ENCODE measurements around the gene SLC38A3.

GRCh38 chr3:50160561-50160983, 44.5 kb upstream of the SLC38A3 start:
- TF ChIP-seq EP300 (IDR thresholded peaks at IDR 0.05) (no peak), POLR2AphosphoS5 (IDR thresholded peaks at IDR 0.05) (no peak), POLR2A (IDR thresholded peaks at IDR 0.05; ENCODE audit: low read depth) (no peak)
- TF ChIP-seq, protein P1, sequence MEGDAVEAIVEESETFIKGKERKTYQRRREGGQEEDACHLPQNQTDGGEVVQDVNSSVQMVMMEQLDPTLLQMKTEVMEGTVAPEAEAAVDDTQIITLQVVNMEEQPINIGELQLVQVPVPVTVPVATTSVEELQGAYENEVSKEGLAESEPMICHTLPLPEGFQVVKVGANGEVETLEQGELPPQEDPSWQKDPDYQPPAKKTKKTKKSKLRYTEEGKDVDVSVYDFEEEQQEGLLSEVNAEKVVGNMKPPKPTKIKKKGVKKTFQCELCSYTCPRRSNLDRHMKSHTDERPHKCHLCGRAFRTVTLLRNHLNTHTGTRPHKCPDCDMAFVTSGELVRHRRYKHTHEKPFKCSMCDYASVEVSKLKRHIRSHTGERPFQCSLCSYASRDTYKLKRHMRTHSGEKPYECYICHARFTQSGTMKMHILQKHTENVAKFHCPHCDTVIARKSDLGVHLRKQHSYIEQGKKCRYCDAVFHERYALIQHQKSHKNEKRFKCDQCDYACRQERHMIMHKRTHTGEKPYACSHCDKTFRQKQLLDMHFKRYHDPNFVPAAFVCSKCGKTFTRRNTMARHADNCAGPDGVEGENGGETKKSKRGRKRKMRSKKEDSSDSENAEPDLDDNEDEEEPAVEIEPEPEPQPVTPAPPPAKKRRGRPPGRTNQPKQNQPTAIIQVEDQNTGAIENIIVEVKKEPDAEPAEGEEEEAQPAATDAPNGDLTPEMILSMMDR (IDR thresholded peaks at IDR 0.05), result no peak
